PC-3 (cell line): Measurements from ENCODE around the gene GABRB3. TPM values are rescaled to one million over a fixed set of nuclear protein-coding genes. Genes with fewer than 3 reads are reported as not detected.

ENCODE experiments used
- ATAC-seq: fragments of 200-7000 bp; cut with Tn5 transposase; 2 replicates; pipeline ENCODE4 v1.9.1; 2020; ENCODE audit warnings: mild to moderate bottlenecking, moderate library complexity
- Bru-seq: library from RNA; stranded (reverse); fragments of 400-500 nt; gene quantifications from one replicate; lab custom pipeline; 2021; lab: Mats Ljungman, UMichigan
- BruChase-seq, 2 experiments: library from RNA; stranded (reverse); fragments of 400-500 nt; gene quantifications; one replicate each; lab custom pipeline; 2021; lab: Mats Ljungman, UMichigan
- BruUV-seq: library from RNA; stranded (reverse); fragments of 400-500 nt; replicated peaks from 2 replicates; lab custom pipeline; 2021; lab: Mats Ljungman, UMichigan
- CTCF ChIA-PET: fragments of 300-600 bp; sonication (Branson Sonifier 250); formaldehyde crosslinking; loops from one replicate; lab custom pipeline; 2022; ENCODE audit warnings: antibody characterized with exemption; lab: Charles Lee
- POLR2A ChIA-PET: fragments of 300-600 bp; sonication (Branson Sonifier 250); formaldehyde crosslinking; loops from one replicate; lab custom pipeline; 2022; ENCODE audit warnings: antibody characterized with exemption; ENCODE audit not compliant: unreplicated experiment; lab: Charles Lee
- DNase-seq: peaks from one replicate; pipeline ENCODE4 v3.0.0-alpha.2; 2015
- H2AFZ ChIP-seq: fragments of 300-600 bp; sonication (generic); 2 replicates; pipeline ENCODE4 v1.6.0; 2016; ENCODE audit warnings: antibody characterized with exemption, low read length
- H3F3A ChIP-seq: fragments of 300-600 bp; sonication (generic); one replicate; pipeline ENCODE4 v1.6.0; 2017; ENCODE audit warnings: antibody characterized with exemption, low read length, control low read depth, mild to moderate bottlenecking; ENCODE audit not compliant: unreplicated experiment
- H3K27ac ChIP-seq: fragments of 300-600 bp; sonication (generic); 2 replicates; pipeline ENCODE4 v1.5.1; 2016; ENCODE audit warnings: mild to moderate bottlenecking, low read length
- H3K27me3 ChIP-seq: fragments of 300-600 bp; sonication (generic); 2 replicates; pipeline ENCODE4 v1.6.1; 2016; ENCODE audit warnings: low read length, mixed read lengths
- H3K36me3 ChIP-seq: fragments of 300-600 bp; sonication (generic); 2 replicates; pipeline ENCODE4 v1.6.1; 2016; ENCODE audit warnings: low read depth, mixed run types, low read length, mixed read lengths
- H3K4me1 ChIP-seq: fragments of 300-600 bp; sonication (generic); 2 replicates; pipeline ENCODE4 v1.5.1; 2016; ENCODE audit warnings: low read length; ENCODE audit not compliant: insufficient read depth
- H3K4me2 ChIP-seq: fragments of 300-600 bp; sonication (generic); 2 replicates; pipeline ENCODE4 v1.6.0; 2016; ENCODE audit warnings: low read length
- H3K4me3 ChIP-seq: fragments of 300-600 bp; sonication (generic); 2 replicates; pipeline ENCODE4 v1.5.1; 2016; ENCODE audit warnings: mild to moderate bottlenecking, low read length, mixed read lengths
- H3K79me2 ChIP-seq: fragments of 300-600 bp; sonication (generic); 2 replicates; pipeline ENCODE4 v1.6.1; 2017; ENCODE audit warnings: low read length, mixed read lengths
- H3K9ac ChIP-seq: fragments of 300-600 bp; sonication (generic); 2 replicates; pipeline ENCODE4 v1.6.0; 2016; ENCODE audit warnings: mild to moderate bottlenecking, low read length
- H3K9me2 ChIP-seq: fragments of 300-600 bp; sonication (generic); replicated peaks from 2 replicates; pipeline ENCODE4 v1.6.1; 2016; ENCODE audit warnings: mixed run types, low read length, mixed read lengths
- H3K9me3 ChIP-seq: fragments of 300-600 bp; sonication (generic); 2 replicates; pipeline ENCODE4 v1.6.1; 2016; ENCODE audit warnings: low read length, mixed read lengths
- H4K20me1 ChIP-seq: fragments of 300-600 bp; sonication (generic); 2 replicates; pipeline ENCODE4 v1.6.1; 2016; ENCODE audit warnings: low read length, mixed read lengths
- CTCF ChIP-seq: fragments of 300-600 bp; sonication (generic); conservative IDR thresholded peaks from 2 replicates; pipeline ENCODE4 v1.5.1; 2017; ENCODE audit warnings: antibody characterized with exemption, low read depth, mild to moderate bottlenecking, low read length
- EZH2 ChIP-seq: fragments of 300-600 bp; sonication (generic); IDR thresholded peaks from one replicate; pipeline ENCODE4 v1.6.1; 2017; ENCODE audit warnings: antibody characterized with exemption, mild to moderate bottlenecking, low read length; ENCODE audit not compliant: unreplicated experiment
- EZH2phosphoT487 ChIP-seq: fragments of 300-600 bp; sonication (generic); IDR thresholded peaks from 2 replicates; pipeline ENCODE4 v1.6.1; 2018; ENCODE audit warnings: mild to moderate bottlenecking, antibody characterized with exemption, low read length, borderline replicate concordance
- intact Hi-C: fragments of 100-400 bp; cut with micrococcal nuclease; formaldehyde crosslinking; loops from 2 replicates; pipeline ENCODE4 v1.9.0; 2023
- long read RNA-seq: library from polyadenylated mRNA; unstranded; transcript quantifications from one replicate; pipeline ENCODE4 v2.0.0, GENCODE V29; 2021; ENCODE audit not compliant: unreplicated experiment
- total RNA-seq: library from RNA; depleted of rRNA; stranded (reverse); fragments of >200 nt; gene quantifications from 2 replicates; pipeline ENCODE4 v1.2.3, GENCODE V29; 2014; rRNA removed

The GABRB3 gene
- total RNA-seq (4.5 and 6.1 TPM in 2 replicates), Bru-seq, nascent RNA (percentile 35 among the genes with signal in this experiment), BruChase-seq, experiment 1, labeled RNA remaining after a 6-hour chase (percentile 28 among the genes with signal in this experiment), BruChase-seq, experiment 2, labeled RNA remaining after a 2-hour chase (percentile 35 among the genes with signal in this experiment)
- long read RNA-seq, transcript GABRB3-203 (7 exons, 1,900 nt): major isoform, 8 of 13 reads
- long read RNA-seq, partial matches to known transcripts: 3 of 13 reads
- long read RNA-seq, other reads (novel, unspliced or antisense): 2 of 13 reads

DNA sequence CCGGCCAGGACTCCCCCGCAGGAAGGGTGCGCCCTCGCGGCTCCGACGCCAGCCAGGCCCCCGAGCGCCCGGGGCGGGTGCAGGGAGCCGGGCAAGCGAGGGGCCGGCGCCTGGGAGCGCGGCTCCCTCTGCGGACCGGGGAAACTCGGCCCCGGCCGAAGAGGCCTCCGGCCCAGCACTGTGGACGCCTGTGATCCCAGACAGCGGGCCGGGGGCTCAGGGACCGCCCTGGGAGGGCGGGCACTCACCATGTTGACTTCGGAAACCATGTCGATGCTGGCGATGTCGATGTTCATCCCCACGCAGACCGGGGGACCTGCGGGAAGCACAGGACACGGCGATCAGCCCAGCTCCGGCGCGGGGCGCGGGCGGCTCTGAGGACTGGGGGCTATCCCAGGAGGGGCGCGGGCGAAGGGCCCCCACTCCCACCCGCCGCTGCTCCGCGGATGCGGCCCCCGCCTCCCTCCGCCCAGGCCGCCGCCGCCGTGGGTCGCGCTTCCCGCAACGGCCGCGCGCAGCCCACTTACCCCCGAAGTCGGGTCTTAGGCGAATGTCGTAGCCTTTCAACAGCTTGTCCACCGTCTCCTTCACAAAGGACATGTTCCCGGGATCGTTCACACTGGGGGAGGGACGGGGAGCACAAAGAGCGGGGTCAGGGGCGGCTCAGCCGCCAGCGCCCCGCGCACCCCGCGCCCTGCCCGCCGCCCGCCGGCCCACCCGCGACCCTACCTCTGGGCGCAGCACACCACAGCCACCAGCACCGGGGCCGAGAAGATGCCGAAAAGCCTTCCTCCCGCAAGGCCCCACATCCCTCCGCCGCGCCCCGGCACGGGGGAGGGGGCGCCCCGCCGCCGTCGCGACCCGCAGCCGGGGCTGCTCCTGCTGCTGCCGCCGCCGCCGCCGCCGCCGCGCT, at the start of gene GABRB3:
Gene GABRB3 (minus strand): TSS at position 913 of the 913 bp plus-strand sequence.
- Histone ChIP-seq H3K4me2 (no peak within 1 kb of the TSS), H3K36me3 (no peaks in the 10 kb centered on the region), H3F3A (no peaks in the 10 kb centered on the region), H3K27ac (no peak within 1 kb of the TSS), H3K79me2 (no peaks in the 10 kb centered on the region), H3K9ac (no peak within 1 kb of the TSS), H2AFZ (no peak within 1 kb of the TSS), H3K27me3 (peaks cover 34% of the 10 kb centered on the region), H4K20me1 (no peaks in the 10 kb centered on the region), H3K4me3 (no peak within 1 kb of the TSS), H3K4me1 (no peaks in the 10 kb centered on the region), H3K9me2 (no peaks in the 10 kb centered on the region), H3K9me3 (no peaks in the 10 kb centered on the region)
- ATAC-seq (no peak), DNase-seq (no peak)
- intact Hi-C loops: no loop called here
- ChIA-PET CTCF (no interaction called here), POLR2A (no interaction called here)
- no peak for TF ChIP-seq CTCF
- TF ChIP-seq EZH2: peak; percentile 67
- BruUV-seq: no TSS peak

GRCh38 chr15:26807517-26808427, 34.9 kb upstream of the GABRB3 start:
- DNase-seq (no peak), ATAC-seq (no peak)
- H3K9me2 ChIP-seq: no peaks in the 10 kb centered on the region
- H3K27me3 ChIP-seq: peaks cover 4% of the 10 kb centered on the region
- BruUV-seq: no TSS peak
- no peaks in the 10 kb centered on the region for H3K36me3 ChIP-seq
- no peak overlapping the region for H3K27ac ChIP-seq
- H3K4me2 ChIP-seq: no peak overlapping the region
- no peak overlapping the region for H3K4me3 ChIP-seq
- no peaks in the 10 kb centered on the region for H4K20me1 ChIP-seq
- H3K9ac ChIP-seq: no peak overlapping the region
- TF ChIP-seq CTCF (no peak), EZH2phosphoT487 (no peak), EZH2 (no peak)
- intact Hi-C loops: no loop called here
- H3K9me3 ChIP-seq: 0 out of 2 replicates have a peak, but pooled peaks cover 4% of the 10 kb centered on the region
- CTCF ChIA-PET: no interaction called here
- no peak overlapping the region for H2AFZ ChIP-seq
- H3K79me2 ChIP-seq: no peaks in the 10 kb centered on the region
- no peaks in the 10 kb centered on the region for H3F3A ChIP-seq
- POLR2A ChIA-PET: no interaction called here
- H3K4me1 ChIP-seq: no peaks in the 10 kb centered on the region
